OCI-LY3 (cell line): ENCODE measurements around the gene KDM2A.

Source experiments
- H2AFZ ChIP-seq: fragments of 200-600, 300-600 bp; shearing (Covaris generic); 2 replicates; pipeline ENCODE4 v1.6.0; 2014; ENCODE audit warnings: antibody characterized with exemption, low read depth, low read length
- H3K27ac ChIP-seq: fragments of 200-600, 300-600 bp; sonication (generic); 2 replicates; pipeline ENCODE4 v1.5.1; 2014; ENCODE audit warnings: mild to moderate bottlenecking, low read length, moderate library complexity, mixed read lengths
- H3K27me3 ChIP-seq: fragments of 200-600, 300-600 bp; sonication (generic); 2 replicates; pipeline ENCODE4 v1.6.1; 2014; ENCODE audit warnings: low read depth, low read length, mixed read lengths
- H3K36me3 ChIP-seq: fragments of 200-600, 300-600 bp; sonication (generic); replicated peaks from 2 replicates; pipeline ENCODE3; 2014; ENCODE audit warnings: low read depth, low read length, mixed read lengths
- H3K4me1 ChIP-seq: fragments of 300-600, 200-600 bp; sonication (generic); 2 replicates; pipeline ENCODE4 v1.6.1; 2014; ENCODE audit warnings: low read length, mixed read lengths
- H3K4me2 ChIP-seq: fragments of 200-600, 300-600 bp; sonication (generic); 2 replicates; pipeline ENCODE4 v1.6.1; 2014; ENCODE audit warnings: low read length, mixed read lengths
- H3K4me3 ChIP-seq: fragments of 300-600, 200-600 bp; sonication (generic); 2 replicates; pipeline ENCODE4 v1.5.1; 2014; ENCODE audit warnings: antibody characterized with exemption, mild to moderate bottlenecking, low read length, moderate library complexity
- H3K79me2 ChIP-seq: fragments of 300-600, 200-600 bp; shearing (Covaris generic); 2 replicates; pipeline ENCODE4 v1.6.1; 2014; ENCODE audit warnings: mild to moderate bottlenecking, low read length, mixed read lengths
- H3K9ac ChIP-seq: fragments of 300-600, 200-600 bp; shearing (Covaris generic); 2 replicates; pipeline ENCODE4 v1.6.0; 2014; ENCODE audit warnings: mild to moderate bottlenecking, low read length, moderate library complexity
- H3K9me3 ChIP-seq: fragments of 200-600, 300-600 bp; shearing (Covaris generic); 2 replicates; pipeline ENCODE4 v1.6.1; 2014; ENCODE audit warnings: low read length, mixed read lengths; ENCODE audit not compliant: insufficient read depth
- H4K20me1 ChIP-seq: fragments of 200-600, 300-600 bp; sonication (generic); 2 replicates; pipeline ENCODE4 v1.6.1; 2016; ENCODE audit warnings: low read length, mixed read lengths; ENCODE audit not compliant: insufficient read depth
- CTCF ChIP-seq: fragments of 200-600, 300-600 bp; sonication (generic); IDR thresholded peaks from 2 replicates; pipeline ENCODE4 v1.5.1; 2014; ENCODE audit warnings: antibody characterized with exemption, low read length, low read depth
- EZH2phosphoT487 ChIP-seq: fragments of 200-600 bp; shearing (Covaris generic); IDR thresholded peaks from 2 replicates; pipeline ENCODE4 v1.6.1; 2018; ENCODE audit warnings: antibody characterized with exemption, mixed run types, low read depth

The KDM2A gene

GRCh38 chr11:67274768-67275605, 155.9 kb downstream of the KDM2A start:
- Histone ChIP-seq H3K27me3 (no peaks in the 10 kb centered on the region), H3K9me3 (no peaks in the 10 kb centered on the region), H4K20me1 (peaks cover 43% of the 10 kb centered on the region), H3K79me2 (peaks cover 89% of the 10 kb centered on the region), H3K9ac (no peak overlapping the region), H3K4me2 (no peak overlapping the region), H3K4me1 (peaks cover 56% of the 10 kb centered on the region), H2AFZ (no peak overlapping the region), H3K27ac (no peak overlapping the region), H3K36me3 (peaks cover 43% of the 10 kb centered on the region), H3K4me3 (no peak overlapping the region)
- TF ChIP-seq EZH2phosphoT487 = no peak
- no peak for TF ChIP-seq CTCF

- Histone ChIP-seq H3K4me3 (no peak overlapping the region), H3K9me3 (no peaks in the 10 kb centered on the region), H3K4me2 (no peak overlapping the region), H3K9ac (no peak overlapping the region), H3K36me3 (peaks cover 46% of the 10 kb centered on the region), H2AFZ (no peak overlapping the region), H3K79me2 (peaks cover 81% of the 10 kb centered on the region), H3K27me3 (no peaks in the 10 kb centered on the region), H3K27ac (peak overlapping the region; percentile 93), H4K20me1 (peaks cover 34% of the 10 kb centered on the region), H3K4me1 (peaks cover 48% of the 10 kb centered on the region)
- peak; percentile 18 for TF ChIP-seq CTCF
- TF ChIP-seq EZH2phosphoT487 = no peak
Observed at GRCh38 chr11:67275606-67276409, 156.7 kb downstream of the KDM2A start.

GRCh38 chr11:67276781-67277230, 157.7 kb downstream of the KDM2A start:
- peak overlapping the region; percentile 93 for H3K27ac ChIP-seq
- H3K9ac ChIP-seq = peak overlapping the region; percentile 92
- no peaks in the 10 kb centered on the region for H3K27me3 ChIP-seq
- peaks cover 38% of the 10 kb centered on the region for H3K4me1 ChIP-seq
- peaks cover 24% of the 10 kb centered on the region for H4K20me1 ChIP-seq
- peak; percentile 48 for TF ChIP-seq CTCF
- TF ChIP-seq EZH2phosphoT487 = no peak
- no peaks in the 10 kb centered on the region for H3K9me3 ChIP-seq
- no peak overlapping the region for H2AFZ ChIP-seq
- H3K4me3 ChIP-seq = peak overlapping the region; percentile 65
- peaks cover 48% of the 10 kb centered on the region for H3K36me3 ChIP-seq
- peak overlapping the region; percentile 97 for H3K4me2 ChIP-seq
- peaks cover 71% of the 10 kb centered on the region for H3K79me2 ChIP-seq
